Activated naive CD8-positive, alpha-beta T cell treated with anti-CD3 and anti-CD28 coated beads for 36 hours (primary cell): ENCODE results near the gene PEX11B. TPM values are rescaled to one million over a fixed set of nuclear protein-coding genes. Genes with fewer than 3 reads are reported as not detected.

Experiments
- DNase-seq: peaks from one replicate; pipeline ENCODE4 v3.0.0; 2021
- H3K27ac Mint-ChIP-seq: one replicate; pipeline ENCODE4 v1.8.0; 2022; ENCODE audit warnings: mild to moderate bottlenecking, moderate library complexity, mixed read lengths
- H3K27me3 Mint-ChIP-seq: one replicate; pipeline ENCODE4 v1.8.0; 2022; ENCODE audit warnings: mild to moderate bottlenecking, mixed read lengths
- H3K36me3 Mint-ChIP-seq: one replicate; pipeline ENCODE4 v1.8.0; 2021; ENCODE audit warnings: mild to moderate bottlenecking, mixed read lengths
- H3K4me1 Mint-ChIP-seq: one replicate; pipeline ENCODE4 v1.8.0; 2021; ENCODE audit warnings: mixed read lengths
- H3K4me3 Mint-ChIP-seq: one replicate; pipeline ENCODE4 v1.8.0; 2022; ENCODE audit warnings: mild to moderate bottlenecking, moderate library complexity, mixed read lengths
- H3K9me3 Mint-ChIP-seq: one replicate; pipeline ENCODE4 v1.8.0; 2022; ENCODE audit warnings: mixed read lengths
- total RNA-seq, 2 experiments: library from RNA; stranded (reverse); gene quantifications; one replicate each; pipeline ENCODE4 v1.2.3, GENCODE V29; 2021

Gene PEX11B
- total RNA-seq, 2 experiments from 2014 or later, result 33.6 to 33.8 TPM

DNA sequence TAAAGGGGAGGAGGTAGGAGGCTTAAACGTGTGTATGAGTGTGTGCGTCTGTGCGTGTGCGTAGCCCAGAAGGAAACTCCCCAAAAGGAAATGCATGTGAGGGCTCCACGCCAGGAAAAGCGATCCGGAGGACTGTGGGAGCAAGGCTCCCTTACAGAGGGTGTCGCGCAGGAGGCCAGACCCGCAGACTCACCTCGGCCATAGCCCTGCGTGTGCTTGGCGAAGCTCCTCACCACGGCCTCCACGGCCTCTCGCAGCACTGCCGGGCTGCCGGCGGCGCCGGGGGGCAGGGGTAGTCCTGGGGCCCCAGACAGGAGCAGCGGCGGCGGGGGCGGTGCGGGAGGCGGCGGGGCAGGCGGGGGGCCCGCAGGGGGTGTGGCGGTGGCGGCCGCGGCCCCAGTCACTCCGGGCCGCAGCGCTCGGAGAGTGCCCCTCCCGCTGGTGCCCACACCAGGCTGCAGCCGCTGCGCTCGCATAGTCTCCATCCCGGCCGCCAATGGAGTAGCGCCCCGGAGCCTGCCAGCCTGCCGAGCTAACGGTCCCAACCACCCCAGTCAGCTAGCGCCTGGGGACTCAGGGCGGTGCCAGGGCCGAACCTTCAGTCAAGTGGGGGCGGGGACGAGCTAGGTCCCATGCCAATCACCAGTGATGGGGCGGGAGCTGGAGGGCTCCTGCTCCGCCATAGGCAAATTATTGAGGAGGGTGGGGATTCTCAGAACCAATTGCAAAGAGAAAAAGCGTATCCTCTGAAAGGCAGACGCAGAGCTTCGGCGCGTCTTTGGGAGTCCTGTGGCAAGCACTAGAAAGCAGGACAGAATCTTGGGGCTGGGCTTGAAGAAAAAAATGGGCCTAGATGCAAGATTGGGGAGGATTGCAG is 39.2 kb upstream of the PEX11B start, which contains the start of gene LIX1L:
Gene LIX1L, minus strand, starts transcription at position 575 of the 877 bp plus-strand sequence. Its CDS starts 90 bp downstream, at position 485.
- no peaks in the 10 kb centered on the region for H3K9me3 Mint-ChIP-seq
- H3K4me1 Mint-ChIP-seq, result peaks cover 56% of the 10 kb centered on the region
- H3K36me3 Mint-ChIP-seq, result peaks cover 22% of the 10 kb centered on the region
- H3K4me3 Mint-ChIP-seq, result peak within 1 kb of the TSS; percentile 97
- peak within 1 kb of the TSS; percentile 92 for H3K27ac Mint-ChIP-seq
- no peaks in the 10 kb centered on the region for H3K27me3 Mint-ChIP-seq
- peak; percentile 96 for DNase-seq

- Mint-ChIP-seq H3K4me3 (peak overlapping the region; percentile 97), H3K36me3 (peaks cover 22% of the 10 kb centered on the region), H3K9me3 (no peaks in the 10 kb centered on the region), H3K27ac (peak overlapping the region; percentile 92), H3K4me1 (peaks cover 55% of the 10 kb centered on the region), H3K27me3 (no peaks in the 10 kb centered on the region)
- DNase-seq, result no peak
These were observed 38.4 kb upstream of the PEX11B start for GRCh38 chr1:145956781-145957442.

- no peaks in the 10 kb centered on the region for H3K27me3 Mint-ChIP-seq
- no peaks in the 10 kb centered on the region for H3K9me3 Mint-ChIP-seq
- peak overlapping the region; percentile 97 for H3K4me3 Mint-ChIP-seq
- no peak for DNase-seq
- peaks cover 57% of the 10 kb centered on the region for H3K4me1 Mint-ChIP-seq
- peak overlapping the region; percentile 92 for H3K27ac Mint-ChIP-seq
- H3K36me3 Mint-ChIP-seq, result peaks cover 19% of the 10 kb centered on the region
These were observed 37.8 kb upstream of the PEX11B start for GRCh38 chr1:145956361-145956760.

- H3K9me3 Mint-ChIP-seq, result no peaks in the 10 kb centered on the region
- no peak overlapping the region for H3K27ac Mint-ChIP-seq
- DNase-seq, result no peak
- peak overlapping the region; percentile 4 for H3K4me3 Mint-ChIP-seq
- no peaks in the 10 kb centered on the region for H3K27me3 Mint-ChIP-seq
- peaks cover 13% of the 10 kb centered on the region for H3K36me3 Mint-ChIP-seq
- peaks cover 63% of the 10 kb centered on the region for H3K4me1 Mint-ChIP-seq
These were observed 36.9 kb upstream of the PEX11B start for GRCh38 chr1:145955436-145955835.

DNA sequence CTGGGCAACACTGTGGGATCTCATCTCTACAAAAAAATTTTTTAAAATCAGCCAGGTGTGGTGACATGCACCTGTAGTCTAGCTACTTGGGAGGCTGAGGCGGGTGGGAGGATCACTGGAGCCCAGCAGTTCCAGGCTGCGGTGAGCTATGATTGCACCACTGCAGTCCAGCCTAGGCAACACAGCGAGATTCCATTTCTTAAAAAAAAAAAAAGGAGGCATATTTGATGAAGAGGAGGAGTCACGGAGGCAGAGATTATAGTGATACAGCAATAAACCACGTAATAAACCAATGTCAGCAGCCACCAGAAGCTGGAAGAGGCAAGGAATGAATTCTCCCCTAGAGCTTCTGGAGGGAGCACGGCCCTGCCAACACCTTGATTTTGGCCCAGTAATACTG is 35.3 kb upstream of the PEX11B start:
- Mint-ChIP-seq H3K4me1 (peaks cover 62% of the 10 kb centered on the region), H3K27ac (no peak overlapping the region), H3K4me3 (no peak overlapping the region), H3K9me3 (no peaks in the 10 kb centered on the region), H3K36me3 (peaks cover 13% of the 10 kb centered on the region), H3K27me3 (no peaks in the 10 kb centered on the region)
- DNase-seq, result no peak

DNA sequence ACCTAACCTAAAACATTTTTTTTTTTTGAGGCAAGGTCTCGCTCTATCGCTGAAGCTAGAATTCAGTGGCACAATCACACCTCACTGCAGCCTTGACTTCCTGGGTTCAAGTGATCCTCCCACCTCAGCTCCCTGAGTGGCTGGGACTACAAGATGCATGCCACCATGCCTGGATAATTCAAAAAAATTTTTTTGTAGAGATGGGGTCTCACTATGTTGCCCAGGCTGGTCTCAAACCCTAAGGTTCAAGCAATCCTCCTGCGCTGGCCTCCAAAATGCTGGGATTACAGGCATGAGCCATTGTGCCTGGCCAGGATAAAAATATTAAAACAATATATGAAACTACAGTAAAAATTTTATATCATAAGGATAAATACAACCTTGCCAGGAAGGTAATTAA is 34.4 kb upstream of the PEX11B start:
- Mint-ChIP-seq H3K4me3 (no peak overlapping the region), H3K27me3 (no peaks in the 10 kb centered on the region), H3K36me3 (peaks cover 15% of the 10 kb centered on the region), H3K4me1 (peaks cover 55% of the 10 kb centered on the region), H3K27ac (no peak overlapping the region), H3K9me3 (no peaks in the 10 kb centered on the region)
- DNase-seq, result no peak

DNA sequence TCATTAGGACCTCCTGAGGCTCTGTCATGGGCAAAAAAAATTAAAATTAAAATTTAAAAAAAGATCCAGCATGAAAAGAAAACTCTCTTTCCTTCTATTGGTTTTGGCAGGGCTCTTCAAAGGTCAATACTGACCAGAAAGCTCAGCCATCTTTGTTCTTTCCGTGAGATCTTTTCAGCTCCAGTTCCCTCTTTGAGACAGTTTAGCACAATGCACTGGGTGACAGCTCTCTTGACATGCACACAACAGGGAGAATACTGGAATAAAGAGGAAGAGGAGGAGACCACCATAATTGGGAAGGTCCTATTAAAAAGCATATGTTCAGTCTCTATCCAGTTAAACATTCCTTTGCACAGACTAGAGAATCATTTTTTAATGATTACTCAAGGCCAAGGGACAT is 33.0 kb upstream of the PEX11B start:
- Mint-ChIP-seq H3K4me3 (no peak overlapping the region), H3K9me3 (no peaks in the 10 kb centered on the region), H3K27ac (no peak overlapping the region), H3K36me3 (peaks cover 15% of the 10 kb centered on the region), H3K27me3 (no peaks in the 10 kb centered on the region), H3K4me1 (peaks cover 53% of the 10 kb centered on the region)
- no peak for DNase-seq

GRCh38 chr1:145949219-145949618 is 30.7 kb upstream of the PEX11B start:
- H3K27ac Mint-ChIP-seq, result no peak overlapping the region
- no peak overlapping the region for H3K4me3 Mint-ChIP-seq
- no peak for DNase-seq
- H3K27me3 Mint-ChIP-seq, result no peaks in the 10 kb centered on the region
- H3K4me1 Mint-ChIP-seq, result peaks cover 36% of the 10 kb centered on the region
- peaks cover 15% of the 10 kb centered on the region for H3K36me3 Mint-ChIP-seq
- H3K9me3 Mint-ChIP-seq, result no peaks in the 10 kb centered on the region

DNA sequence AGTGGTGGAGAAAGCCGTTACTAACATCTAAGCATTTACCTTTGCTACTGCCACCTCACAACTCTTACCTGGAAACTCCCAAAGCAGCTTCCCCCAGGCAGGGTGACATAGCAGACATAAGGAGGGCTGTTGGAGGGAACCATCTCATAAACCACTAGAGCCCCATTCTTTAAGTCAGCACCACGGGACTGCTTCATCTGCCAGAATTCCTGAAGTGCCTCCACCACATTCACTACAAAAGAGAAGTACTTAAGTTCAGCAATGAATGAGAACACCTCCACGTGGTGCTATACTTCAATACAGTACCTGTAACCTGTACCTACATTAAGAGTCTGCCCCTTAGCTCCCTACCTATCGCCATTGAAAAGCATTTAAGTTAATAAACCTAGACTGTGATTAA is 29.0 kb upstream of the PEX11B start:
- DNase-seq, result no peak
- Mint-ChIP-seq H3K4me3 (no peak overlapping the region), H3K4me1 (peaks cover 28% of the 10 kb centered on the region), H3K36me3 (peaks cover 18% of the 10 kb centered on the region), H3K9me3 (no peaks in the 10 kb centered on the region), H3K27ac (no peak overlapping the region), H3K27me3 (no peaks in the 10 kb centered on the region)

- Mint-ChIP-seq H3K4me3 (no peak overlapping the region), H3K27ac (no peak overlapping the region), H3K36me3 (peaks cover 18% of the 10 kb centered on the region), H3K4me1 (peaks cover 24% of the 10 kb centered on the region), H3K9me3 (no peaks in the 10 kb centered on the region), H3K27me3 (no peaks in the 10 kb centered on the region)
- no peak for DNase-seq
These were observed 28.0 kb upstream of the PEX11B start for GRCh38 chr1:145946477-145946986.

- no peaks in the 10 kb centered on the region for H3K9me3 Mint-ChIP-seq
- H3K4me3 Mint-ChIP-seq, result no peak overlapping the region
- peaks cover 10% of the 10 kb centered on the region for H3K4me1 Mint-ChIP-seq
- DNase-seq, result no peak
- no peaks in the 10 kb centered on the region for H3K27me3 Mint-ChIP-seq
- no peak overlapping the region for H3K27ac Mint-ChIP-seq
- peaks cover 15% of the 10 kb centered on the region for H3K36me3 Mint-ChIP-seq
These were observed 26.0 kb upstream of the PEX11B start for GRCh38 chr1:145944532-145944931.

DNA sequence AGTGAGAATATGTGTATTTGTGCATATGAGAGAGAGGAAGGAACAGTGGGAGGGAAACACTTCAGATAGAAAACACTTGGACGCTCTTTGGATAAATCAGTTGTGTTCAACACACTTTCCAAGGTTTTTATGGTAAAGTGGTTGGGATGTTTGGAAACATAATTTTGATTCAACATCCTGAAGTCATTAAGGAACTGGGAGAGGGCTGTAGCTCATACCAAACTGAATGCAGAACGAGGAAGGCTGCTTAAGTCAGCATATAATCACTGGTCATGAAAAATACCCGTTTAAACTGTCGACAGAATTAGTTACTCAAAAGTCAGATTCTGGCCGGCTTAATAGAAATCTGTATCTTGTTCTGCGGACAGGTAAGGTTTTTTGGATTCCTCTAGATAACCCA is 24.4 kb upstream of the PEX11B start:
- Mint-ChIP-seq H3K9me3 (no peaks in the 10 kb centered on the region), H3K27me3 (no peaks in the 10 kb centered on the region), H3K4me3 (no peak overlapping the region), H3K4me1 (peaks cover 3% of the 10 kb centered on the region), H3K27ac (peak overlapping the region; percentile 31), H3K36me3 (peaks cover 12% of the 10 kb centered on the region)
- DNase-seq, result no peak

- peaks cover 12% of the 10 kb centered on the region for H3K36me3 Mint-ChIP-seq
- H3K9me3 Mint-ChIP-seq, result no peaks in the 10 kb centered on the region
- H3K27me3 Mint-ChIP-seq, result no peaks in the 10 kb centered on the region
- DNase-seq, result no peak
- H3K4me1 Mint-ChIP-seq, result peaks cover 3% of the 10 kb centered on the region
- H3K4me3 Mint-ChIP-seq, result no peak overlapping the region
- no peak overlapping the region for H3K27ac Mint-ChIP-seq
These were observed 23.9 kb upstream of the PEX11B start for GRCh38 chr1:145942405-145942804.

GRCh38 chr1:145937436-145937835 is 18.9 kb upstream of the PEX11B start:
- DNase-seq, result no peak
- Mint-ChIP-seq H3K36me3 (peaks cover 10% of the 10 kb centered on the region), H3K9me3 (no peaks in the 10 kb centered on the region), H3K27me3 (no peaks in the 10 kb centered on the region), H3K4me3 (no peak overlapping the region), H3K4me1 (peaks cover 11% of the 10 kb centered on the region), H3K27ac (no peak overlapping the region)

DNA sequence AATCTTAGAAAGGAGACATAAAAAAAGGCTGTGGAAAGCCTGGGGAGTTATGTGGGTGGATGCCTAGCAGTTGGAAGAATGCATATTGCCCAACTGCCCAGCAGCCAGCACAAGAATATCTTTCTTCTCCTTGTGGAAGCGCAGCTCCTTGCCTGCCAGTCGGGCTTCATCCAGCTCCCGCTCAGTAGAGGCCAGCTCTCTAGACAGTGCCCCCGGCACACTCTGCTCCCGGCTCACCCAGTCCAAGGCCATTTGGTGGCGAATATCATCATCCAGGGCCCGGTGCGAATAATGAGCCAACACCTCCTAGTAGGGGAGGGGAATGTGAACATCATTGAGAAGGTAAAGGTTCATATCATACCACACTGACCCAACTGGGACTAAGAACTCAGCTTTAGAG is 17.7 kb upstream of the PEX11B start:
- H3K9me3 Mint-ChIP-seq, result no peaks in the 10 kb centered on the region
- H3K27ac Mint-ChIP-seq, result no peak overlapping the region
- peaks cover 17% of the 10 kb centered on the region for H3K4me1 Mint-ChIP-seq
- DNase-seq, result no peak
- H3K36me3 Mint-ChIP-seq, result peaks cover 11% of the 10 kb centered on the region
- H3K4me3 Mint-ChIP-seq, result no peak overlapping the region
- H3K27me3 Mint-ChIP-seq, result no peaks in the 10 kb centered on the region
